GM21381 (cell line): ENCODE results near the gene SRRD.
A peak's percentile ranks its signal among the peaks of the same experiment; 100 is the strongest.
"Not testable (repeated sequence)": the region's sequence is repeated elsewhere in the genome, so short reads cannot be mapped to it uniquely, and the experiment has no call there.

Experiments
- ATAC-seq: cut with Tn5 transposase; IDR thresholded peaks from one replicate; pipeline ENCODE4 v1.9.1; 2021; ENCODE audit warnings: mild to moderate bottlenecking, moderate library complexity; ENCODE audit not compliant: unreplicated experiment

SRRD gene, protein sequence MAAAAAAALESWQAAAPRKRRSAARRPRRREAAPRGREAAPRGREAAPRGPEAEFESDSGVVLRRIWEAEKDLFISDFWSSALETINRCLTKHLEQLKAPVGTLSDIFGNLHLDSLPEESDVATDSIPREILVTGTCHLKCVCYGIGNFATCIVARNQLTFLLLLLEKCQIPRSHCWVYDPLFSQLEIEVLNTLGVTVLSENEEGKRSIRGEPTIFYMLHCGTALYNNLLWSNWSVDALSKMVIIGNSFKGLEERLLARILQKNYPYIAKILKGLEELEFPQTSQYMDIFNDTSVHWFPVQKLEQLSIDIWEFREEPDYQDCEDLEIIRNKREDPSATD

DNA sequence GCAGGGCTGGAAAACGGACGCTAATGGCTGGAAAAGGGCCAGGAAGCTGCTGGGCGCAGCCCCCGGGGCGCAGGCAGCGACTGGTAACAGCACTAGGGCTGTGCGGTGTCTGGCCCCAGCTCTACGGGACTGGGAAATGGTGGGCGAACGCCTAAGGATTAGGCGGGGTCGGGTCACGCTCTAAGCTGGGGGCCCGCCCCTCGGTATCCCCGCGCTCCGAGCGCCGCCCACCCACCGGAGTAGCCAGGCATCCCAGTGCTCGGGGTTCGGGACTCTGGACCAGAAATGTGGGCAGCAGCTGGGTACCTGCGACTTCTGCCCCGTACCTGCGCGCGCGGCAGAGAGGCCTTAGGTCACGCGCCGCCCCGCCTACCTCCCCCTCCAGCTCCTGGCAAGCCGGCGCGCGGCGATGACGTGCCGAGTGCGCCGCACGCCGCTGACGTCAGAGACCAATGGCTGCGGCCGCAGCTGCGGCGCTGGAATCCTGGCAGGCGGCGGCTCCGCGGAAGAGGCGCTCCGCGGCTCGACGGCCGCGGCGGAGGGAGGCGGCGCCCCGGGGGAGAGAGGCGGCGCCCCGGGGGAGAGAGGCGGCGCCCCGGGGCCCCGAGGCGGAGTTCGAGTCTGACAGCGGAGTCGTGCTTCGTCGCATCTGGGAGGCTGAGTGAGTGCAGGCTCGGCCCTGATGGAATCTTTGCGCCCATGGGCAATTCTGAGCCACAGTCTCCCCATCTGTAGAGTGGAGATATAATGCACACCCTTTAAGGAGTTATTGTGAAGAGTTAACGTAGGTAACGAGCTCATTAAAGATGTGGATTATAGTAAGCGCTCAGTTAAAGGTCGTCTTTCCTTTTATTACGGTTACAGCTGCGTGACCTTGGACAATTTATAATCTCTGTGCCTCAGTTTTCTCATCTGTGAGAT, at the start of gene SRRD, which contains the start of gene HPS4:
SRRD (plus strand) TSS at position 439 of the 921 bp plus-strand sequence; CDS start at position 453, 14 bp downstream.
HPS4 (minus strand) TSS at position 345 of the 921 bp plus-strand sequence. CDS start 2,021 bp downstream, outside the sequence.
- ATAC-seq: peak; percentile 74

DNA sequence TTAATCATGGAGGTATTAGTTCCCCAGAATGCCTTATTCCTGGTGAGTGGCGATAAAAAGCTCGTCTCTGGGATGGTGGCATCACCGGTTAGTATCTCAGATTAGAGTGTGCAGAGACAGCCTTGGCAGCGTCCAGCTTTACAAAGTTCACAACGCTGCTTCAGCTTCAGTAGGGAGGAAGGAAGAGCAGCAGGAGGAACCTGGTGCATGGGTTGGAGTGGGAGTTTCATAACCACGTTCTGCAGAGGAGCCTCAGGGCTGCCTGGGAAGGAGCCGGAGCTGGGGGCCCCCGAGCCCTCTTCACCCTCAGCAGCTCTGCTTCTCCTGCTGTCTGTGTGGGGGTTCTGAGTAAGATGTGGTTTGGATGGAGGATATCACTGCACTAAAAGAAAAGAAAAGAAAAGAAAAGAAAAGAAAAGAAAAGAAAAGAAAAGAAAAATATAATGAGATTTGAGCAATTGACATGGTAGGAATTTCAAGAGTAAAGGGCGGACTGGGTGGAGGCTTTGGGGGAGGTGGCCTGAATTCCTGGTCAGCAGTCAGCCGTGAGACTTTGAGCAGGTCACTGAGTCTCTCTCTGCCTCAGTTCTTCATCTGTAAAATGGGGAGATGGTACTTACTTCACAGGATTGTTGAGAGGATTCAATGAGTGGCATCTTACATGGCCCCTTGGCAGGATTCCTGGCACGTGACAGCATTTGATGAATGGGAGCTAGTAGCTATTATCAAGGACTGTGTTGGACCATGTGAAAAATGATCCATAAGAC, 48.2 kb upstream of the SRRD start:
- no peak for ATAC-seq

DNA sequence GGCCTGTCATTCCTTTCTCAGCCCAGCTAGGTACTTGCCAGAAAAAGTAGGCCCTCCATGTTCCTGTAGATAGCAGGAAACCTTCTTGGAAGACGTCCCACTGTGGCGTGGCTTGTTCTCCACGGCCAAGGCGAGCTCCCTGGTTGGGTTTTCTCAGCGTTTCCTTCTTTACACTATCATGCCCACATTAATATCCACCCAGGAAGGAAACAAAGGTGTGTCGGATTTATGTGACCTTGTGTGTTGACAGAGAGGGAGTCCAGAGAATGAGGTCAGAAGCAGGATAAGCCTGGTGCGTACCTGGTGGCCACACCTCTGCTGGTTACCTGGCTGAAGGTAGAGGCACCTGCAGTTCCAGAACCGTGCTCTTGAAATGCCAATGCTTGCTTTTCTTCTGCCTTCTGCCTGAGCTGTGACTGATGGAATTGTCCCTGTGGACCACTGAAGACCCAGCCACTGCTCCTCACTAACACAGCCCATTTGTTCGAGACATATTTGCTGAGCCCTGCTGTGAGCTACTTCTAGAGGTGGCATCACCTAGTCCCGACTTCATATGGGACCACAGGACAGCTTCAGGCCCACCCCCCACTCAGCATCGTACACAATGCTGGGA, 46.7 kb upstream of the SRRD start:
- ATAC-seq: no peak

DNA sequence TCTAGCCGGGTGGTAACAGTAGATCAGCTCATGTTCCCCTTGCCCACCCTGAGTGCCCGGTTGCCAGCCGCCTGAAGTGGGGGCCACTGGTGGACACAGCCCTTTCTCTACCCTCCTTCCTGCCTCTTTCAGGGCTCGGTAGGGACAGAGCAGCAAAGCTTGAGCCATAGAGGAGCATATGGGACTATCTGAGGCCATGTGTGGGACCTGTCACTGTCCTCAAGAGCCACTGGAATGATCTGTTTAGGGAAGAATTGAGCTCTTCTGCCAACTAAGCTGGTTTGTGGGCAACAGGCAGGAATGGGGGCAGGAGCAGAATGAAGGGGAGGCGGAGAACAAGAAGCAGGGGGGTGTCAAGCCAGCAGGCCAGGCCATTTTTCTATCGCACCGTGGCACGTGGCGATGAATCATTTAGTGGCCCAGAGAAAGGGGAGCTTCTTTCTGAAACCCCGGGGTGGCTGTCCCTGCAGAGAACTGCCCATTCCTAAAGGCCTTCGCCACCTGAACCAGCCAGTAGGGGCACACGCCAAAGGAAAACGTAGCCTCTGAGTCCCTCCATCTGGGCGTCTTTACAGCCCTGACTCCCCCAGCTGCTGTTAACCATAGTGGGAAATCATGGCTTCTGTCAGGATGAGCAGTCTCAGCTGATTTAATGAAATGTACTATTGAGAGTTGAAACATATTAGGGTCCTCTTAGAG, 45.8 kb upstream of the SRRD start:
- ATAC-seq: no peak

DNA sequence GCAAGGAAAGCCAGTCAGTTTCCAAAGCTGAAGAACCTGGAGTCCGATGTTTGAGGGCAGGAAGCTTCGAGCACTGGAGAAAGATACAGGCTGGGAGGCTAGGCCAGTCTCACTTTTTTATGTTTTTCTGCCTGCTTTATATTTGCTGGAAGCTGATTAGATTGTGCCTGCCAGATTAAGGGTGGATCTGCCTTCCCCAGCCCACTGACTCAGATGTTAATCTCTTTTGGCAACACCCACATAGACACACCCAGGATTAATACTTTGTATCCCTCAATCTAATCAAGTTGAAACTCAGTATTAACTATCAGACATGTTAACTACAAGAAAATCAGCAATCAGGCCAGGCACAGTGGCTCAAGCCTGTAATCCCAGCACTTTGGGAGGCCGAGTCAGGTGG, 44.9 kb upstream of the SRRD start:
- not testable (repeated sequence) for ATAC-seq

DNA sequence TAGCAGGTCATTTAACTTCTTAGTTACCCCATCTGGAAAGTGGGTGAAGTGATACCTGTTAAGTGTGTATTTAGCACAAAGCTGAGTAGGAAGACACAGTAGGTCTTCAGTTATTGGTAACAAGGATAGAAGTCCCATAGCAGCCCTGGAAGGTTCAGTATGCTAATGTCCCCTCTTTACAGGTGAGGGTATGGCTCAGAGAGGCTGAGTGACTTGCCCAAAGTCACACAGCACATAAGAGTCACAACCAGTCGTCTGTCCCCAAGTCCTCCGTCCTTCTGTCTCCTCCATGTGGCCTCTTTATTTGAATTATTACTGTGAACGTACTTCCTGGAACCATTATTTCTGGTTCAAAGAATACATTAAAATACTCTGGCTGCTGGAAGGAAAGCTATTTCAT, 44.1 kb upstream of the SRRD start:
- no peak for ATAC-seq

DNA sequence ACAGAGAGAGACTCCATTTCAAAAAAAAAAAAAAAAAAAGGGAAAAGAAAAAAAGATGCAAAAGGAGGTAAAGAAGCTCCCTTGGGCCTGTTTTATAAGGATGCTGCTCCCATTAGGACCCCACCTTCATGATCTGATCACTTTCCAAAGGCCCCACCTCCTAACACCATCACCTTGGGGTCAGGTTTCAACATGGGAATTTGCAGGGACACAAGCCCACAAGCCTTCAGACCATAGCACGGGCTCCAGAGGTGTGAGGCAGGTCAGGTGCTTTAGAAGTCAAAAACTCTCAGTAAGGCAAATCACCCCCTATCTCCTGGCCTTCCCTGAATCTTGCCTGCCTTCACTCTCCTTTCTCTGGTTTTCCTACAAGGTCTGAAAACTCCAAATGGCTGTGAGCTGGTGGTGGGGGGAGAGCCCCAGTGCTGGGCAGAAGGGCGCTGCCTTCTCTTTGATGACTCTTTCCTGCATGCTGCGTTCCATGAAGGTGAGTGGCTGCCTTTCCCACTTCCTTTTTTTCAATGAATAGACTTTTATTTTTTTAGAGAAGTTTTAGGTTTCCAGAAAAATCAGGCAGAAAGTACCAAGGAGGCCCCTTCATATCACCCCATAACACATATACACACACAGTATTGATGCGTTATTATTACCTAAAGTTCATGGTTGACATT, 41.5 kb upstream of the SRRD start:
- ATAC-seq: no peak

DNA sequence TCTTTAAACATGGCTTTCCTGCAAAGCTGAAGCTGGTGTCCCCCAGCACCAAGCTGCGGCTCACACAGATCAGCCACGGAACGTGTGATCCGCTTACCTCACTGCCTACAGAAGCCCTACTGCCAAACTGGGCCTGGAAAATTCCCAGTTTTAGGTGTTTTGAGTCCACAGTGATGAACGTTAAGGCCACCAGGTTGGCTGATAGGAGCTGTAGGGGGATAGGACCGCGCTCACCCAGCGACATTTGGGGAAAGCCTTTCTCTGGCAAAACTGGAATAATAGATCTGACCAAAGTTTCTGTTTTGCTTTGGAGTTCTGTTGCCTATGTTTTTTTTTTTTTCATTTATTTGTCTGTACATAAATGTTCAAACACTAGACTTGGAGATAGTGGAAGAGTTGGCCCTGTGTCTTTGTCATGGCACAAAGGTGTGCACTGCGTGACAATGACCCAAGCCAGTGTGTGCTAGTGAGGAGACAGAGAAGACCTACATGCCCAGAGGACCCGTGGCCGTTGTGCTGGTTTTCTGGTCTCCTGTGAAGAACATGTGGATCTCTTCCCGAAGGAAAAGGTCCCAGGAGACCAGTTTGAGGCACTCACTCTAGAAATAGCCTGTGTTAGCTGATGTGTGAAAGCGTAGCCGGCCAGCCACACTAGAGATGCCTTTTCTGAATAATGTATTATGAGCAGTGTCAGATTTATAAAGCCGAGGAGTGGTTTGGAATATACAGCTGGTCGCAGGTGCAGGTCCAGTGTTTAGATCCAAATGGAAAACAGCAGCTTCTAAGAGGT, 39.6 kb upstream of the SRRD start:
- no peak for ATAC-seq

DNA sequence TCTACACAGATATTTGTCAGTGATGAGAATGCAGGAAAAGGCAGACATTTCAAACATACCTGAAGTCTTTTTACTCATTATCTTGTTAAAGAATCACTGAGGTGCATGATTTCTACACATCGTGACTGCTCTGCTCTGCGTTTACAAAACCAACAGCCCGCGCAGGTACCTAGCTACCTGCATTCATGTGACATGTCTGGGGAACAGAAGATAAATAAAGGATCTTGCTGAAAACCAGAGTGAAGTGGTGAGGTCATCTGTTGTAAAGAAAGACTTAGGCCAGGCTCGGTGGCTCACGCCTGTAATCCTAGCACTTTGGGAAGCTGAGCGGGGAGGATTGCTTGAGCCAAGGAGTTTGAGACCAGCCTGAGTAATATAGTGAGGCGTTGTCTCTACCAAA, 38.9 kb upstream of the SRRD start:
- ATAC-seq: no peak

DNA sequence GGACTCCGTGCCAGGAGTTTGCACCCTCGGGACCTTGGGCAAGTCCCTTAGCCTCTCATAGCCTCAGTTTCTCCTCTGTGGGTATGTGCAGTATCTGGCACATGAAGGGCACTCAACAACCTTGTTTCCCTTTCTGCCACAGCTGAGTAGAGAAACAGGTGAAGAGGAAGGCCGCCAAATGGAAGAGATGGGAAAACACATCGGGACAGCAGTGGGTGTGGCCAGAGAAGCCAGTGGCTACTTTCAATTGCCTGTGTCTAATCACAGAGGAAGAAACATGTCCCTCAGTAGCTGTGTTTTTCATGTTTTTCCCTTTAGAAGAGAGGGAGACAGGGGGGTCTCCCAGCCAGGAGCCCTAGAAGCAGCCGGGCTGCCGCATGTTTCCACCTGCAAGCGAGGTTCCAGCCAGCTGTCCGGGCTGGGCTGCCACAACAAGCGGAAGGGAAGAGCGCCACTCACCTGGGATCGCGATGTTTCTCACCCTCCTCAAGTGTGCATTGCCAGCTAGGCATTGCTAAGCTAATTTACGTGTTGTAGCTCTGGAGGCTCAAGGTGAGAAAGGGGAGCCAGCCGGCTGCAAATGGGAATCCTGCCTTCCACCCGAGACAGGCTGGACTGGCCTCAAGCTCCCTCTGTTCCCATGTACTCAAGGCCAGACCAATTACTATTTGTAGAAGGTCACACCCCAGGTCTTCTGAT, 38.0 kb upstream of the SRRD start:
- no peak for ATAC-seq

DNA sequence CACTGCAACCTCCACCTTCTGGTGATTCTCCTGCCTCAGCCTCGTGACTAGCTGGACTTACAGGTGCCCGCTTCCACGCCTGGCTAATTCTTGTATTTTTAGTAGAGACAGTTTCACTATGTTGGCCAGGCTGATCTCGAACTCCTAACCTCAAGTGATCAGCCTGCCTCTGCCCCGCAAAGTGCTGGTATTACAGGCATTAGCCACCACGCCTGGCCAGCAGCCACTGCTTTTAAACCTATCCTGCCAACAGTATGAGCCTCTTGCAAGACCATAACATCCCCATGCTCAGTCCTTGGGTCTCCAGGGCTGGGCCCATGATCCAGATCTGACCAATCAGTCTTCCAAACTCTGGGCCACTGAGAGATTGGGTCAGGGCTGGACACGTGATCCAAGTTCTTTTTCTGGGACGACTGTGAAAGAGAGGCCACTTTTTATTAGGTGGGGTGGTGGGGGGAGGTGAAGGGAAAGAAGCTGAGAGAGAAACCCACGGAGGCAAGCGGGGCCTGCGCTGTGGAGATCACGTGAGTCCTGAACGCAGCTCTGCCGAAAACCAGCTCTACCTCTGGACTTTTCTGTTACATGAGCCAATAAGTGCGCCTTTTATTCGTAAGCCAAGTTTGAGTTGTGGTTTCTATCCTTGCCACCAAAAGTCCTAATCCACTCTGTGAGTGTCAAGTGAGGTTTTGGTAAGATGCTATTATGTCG, 36.7 kb upstream of the SRRD start:
- no peak for ATAC-seq

DNA sequence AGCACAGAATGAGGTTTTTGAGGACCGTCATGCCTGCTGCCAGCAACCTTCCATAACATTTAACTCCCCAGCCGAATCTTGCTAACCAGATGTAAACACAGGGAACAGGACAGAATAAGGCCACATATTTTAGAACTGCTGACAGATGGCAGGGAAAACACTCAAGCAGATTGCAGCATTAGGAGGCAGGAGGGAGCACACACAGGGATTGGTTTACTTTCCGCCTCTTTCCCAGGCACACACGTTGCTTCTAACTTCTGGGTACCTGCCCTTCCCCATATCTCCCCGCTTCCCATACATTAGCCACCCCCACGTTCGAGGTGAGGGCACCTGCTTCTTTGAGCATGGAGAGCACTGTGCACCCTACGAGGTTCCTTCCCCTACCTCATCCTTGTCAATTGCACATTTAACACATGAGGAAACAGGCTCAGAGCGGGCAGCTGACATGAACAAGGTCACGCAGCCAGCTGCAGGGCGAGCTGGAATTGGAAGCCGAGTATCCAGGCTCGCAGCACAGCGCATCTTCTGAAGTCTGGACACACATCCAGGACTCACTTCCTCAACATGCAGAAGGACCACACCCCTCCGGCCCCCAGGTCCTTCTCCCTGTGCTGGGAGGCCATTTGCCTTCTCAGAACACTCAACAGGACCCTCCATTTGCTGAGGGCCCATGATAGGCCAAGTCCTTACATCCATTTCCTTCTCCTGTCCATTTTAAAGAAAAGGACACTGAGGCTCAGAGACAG, 35.9 kb upstream of the SRRD start:
- no peak for ATAC-seq

DNA sequence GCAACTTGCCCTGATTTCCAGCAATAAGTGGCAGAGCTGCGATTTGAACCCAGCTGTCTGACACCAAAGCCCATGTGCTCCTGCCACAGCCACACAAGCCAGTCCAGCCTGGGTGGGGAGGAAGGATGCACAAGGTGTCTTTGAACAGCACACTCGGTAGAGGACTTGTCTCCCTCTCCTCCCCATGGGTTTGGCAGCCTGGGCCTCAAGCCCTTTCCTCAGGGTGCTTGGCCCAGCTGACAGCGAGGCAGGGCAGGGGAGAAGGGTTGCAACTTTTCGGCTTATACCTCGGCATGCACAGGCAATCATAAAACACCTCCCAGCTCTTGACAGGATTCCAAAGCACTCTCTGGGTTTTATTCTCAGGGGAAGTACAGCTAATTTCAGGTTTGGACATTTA, 35.3 kb upstream of the SRRD start:
- ATAC-seq: no peak

DNA sequence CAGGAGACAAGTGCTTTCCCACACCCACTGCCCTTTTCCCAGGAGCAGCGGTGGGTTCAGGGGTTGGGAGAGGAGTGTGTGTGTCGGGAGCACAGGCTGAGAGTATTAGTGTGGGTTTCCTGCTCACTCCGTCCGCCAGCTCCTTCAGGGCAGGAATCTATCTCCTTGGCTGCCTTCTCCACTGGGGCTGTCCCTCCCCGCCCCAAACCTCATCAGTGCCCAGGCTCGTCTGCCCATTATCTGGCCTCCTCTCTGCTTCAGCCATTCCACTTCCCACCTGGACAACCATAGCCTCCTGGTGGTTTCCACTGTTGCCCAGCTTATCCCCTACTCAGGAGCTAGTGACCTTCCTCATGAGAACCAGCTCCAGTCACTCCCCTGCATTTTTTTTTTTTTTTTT, 34.7 kb upstream of the SRRD start:
- ATAC-seq: no peak

DNA sequence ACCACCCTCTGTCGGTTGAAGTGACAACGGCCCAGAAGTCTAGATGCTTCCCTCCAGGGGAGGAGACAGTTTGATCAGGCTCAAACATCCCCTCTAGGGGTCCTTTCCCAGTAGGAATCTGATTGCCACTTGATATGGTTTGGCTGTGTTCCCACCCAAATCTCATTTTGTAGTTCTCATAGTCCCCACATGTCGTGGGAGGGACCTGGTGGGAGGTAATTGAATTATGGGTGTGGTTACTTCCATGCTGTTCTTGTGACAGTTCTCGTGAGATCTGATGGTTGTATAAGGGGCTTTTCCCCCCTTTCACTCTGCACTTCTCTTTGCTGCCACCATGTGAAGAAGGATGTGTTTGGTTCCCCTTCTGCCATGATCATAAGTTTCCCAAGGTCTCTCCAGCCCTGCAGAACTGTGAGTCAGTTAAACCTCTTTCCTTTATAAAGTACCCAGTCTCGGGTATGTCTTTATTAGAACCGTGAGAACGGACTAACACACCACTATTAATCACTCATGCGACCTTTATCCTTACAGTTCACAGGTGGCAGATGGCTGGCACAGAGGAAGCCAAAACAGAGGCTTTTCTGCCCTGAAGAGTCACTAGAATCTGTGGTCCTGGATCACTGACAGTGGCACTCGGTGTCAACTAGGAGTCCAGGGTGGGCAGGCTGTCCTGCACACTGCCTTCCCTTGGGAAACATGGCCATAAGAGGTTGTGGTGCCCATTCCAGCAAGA, 33.1 kb upstream of the SRRD start:
- no peak for ATAC-seq
